H1 (cell line): Measurements from ENCODE around the gene KCP.

Source experiments
- EGR1 ChIP-seq: IDR thresholded peaks from 2 replicates; pipeline ENCODE4 v1.6.1; 2011; ENCODE audit warnings: low read depth, low read length, borderline replicate concordance
- GABPA ChIP-seq: IDR thresholded peaks from 2 replicates; pipeline ENCODE4 v1.6.1; 2011; ENCODE audit warnings: mild to moderate bottlenecking, low read length, moderate library complexity, borderline replicate concordance; ENCODE audit not compliant: insufficient read depth
- NRF1 ChIP-seq: IDR thresholded peaks from 2 replicates; pipeline ENCODE4 v1.6.1; 2011; ENCODE audit warnings: mild to moderate bottlenecking, low read depth, low read length, improper control_type of control experiment
- RBBP5 ChIP-seq: IDR thresholded peaks from 2 replicates; pipeline ENCODE4 v1.7.1; 2012; ENCODE audit warnings: low read depth, mild to moderate bottlenecking, inconsistent platforms, low read length, moderate library complexity, borderline replicate concordance
- TAF1 ChIP-seq: IDR thresholded peaks from 2 replicates; pipeline ENCODE4 v1.6.1; 2011; ENCODE audit warnings: mild to moderate bottlenecking, low read depth, low read length
- TAF7 ChIP-seq: optimal IDR thresholded peaks from 2 replicates; pipeline ENCODE3; 2011; ENCODE audit warnings: low read depth, mild to moderate bottlenecking, inconsistent platforms, low read length, moderate library complexity, borderline replicate concordance
- TEAD4 ChIP-seq: IDR thresholded peaks from 2 replicates; pipeline ENCODE4 v1.6.1; 2012; ENCODE audit warnings: low read depth, low read length, inconsistent platforms, mixed read lengths
- TF ChIP-seq, protein P1 (sequence below), 3 experiments: IDR thresholded peaks; 1 replicate in 2 of 3; 2 replicates in 1 of 3; pipeline versions ENCODE4 v1.5.1 to v1.6.1; 2011; ENCODE audit warnings: low read length in 3 of 3, mild to moderate bottlenecking in 3 of 3, inconsistent platforms in 2 of 3, low read depth in 1 of 3, moderate library complexity in 1 of 3; ENCODE audit not compliant: insufficient read depth in 1 of 3; ENCODE audit errors: control extremely low read depth in 1 of 3

- TF ChIP-seq, protein P1, sequence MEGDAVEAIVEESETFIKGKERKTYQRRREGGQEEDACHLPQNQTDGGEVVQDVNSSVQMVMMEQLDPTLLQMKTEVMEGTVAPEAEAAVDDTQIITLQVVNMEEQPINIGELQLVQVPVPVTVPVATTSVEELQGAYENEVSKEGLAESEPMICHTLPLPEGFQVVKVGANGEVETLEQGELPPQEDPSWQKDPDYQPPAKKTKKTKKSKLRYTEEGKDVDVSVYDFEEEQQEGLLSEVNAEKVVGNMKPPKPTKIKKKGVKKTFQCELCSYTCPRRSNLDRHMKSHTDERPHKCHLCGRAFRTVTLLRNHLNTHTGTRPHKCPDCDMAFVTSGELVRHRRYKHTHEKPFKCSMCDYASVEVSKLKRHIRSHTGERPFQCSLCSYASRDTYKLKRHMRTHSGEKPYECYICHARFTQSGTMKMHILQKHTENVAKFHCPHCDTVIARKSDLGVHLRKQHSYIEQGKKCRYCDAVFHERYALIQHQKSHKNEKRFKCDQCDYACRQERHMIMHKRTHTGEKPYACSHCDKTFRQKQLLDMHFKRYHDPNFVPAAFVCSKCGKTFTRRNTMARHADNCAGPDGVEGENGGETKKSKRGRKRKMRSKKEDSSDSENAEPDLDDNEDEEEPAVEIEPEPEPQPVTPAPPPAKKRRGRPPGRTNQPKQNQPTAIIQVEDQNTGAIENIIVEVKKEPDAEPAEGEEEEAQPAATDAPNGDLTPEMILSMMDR (IDR thresholded peaks at IDR 0.05; ENCODE audit: control extremely low read depth in 1 of 3, insufficient read depth in 1 of 3, low read depth in 1 of 3, low read length in 3 of 3), result no peak
- no peak for TF ChIP-seq TAF7
- TF ChIP-seq TAF1, result no peak
- no peak for TF ChIP-seq EGR1
- no peak for TF ChIP-seq GABPA
- TF ChIP-seq RBBP5, result peak; percentile 70; the same call in 1 of the 2 replicates
- no peak for TF ChIP-seq NRF1
- no peak for TF ChIP-seq TEAD4
Observed at GRCh38 chr7:128890306-128891109, 20.0 kb downstream of the KCP start.
